ENCODE measurements around the gene LPAR6.
"Not testable (repeated sequence)": the region's sequence is repeated elsewhere in the genome, so short reads cannot be mapped to it uniquely, and the experiment has no call there.

Gene LPAR6

GRCh38 chr13:48412881-48413351, at the start of gene LPAR6:
LPAR6 (minus strand) TSS chr13:48413113; CDS start chr13:48412423, 690 bp downstream.
- no peaks in the 10 kb centered on the region for H3K27me3 ChIP-seq (ENCODE audit: insufficient read depth, low read length)
- no peaks in the 10 kb centered on the region for H3K9me3 ChIP-seq (ENCODE audit: low read length)
- no peaks in the 10 kb centered on the region for H3K79me2 ChIP-seq (ENCODE audit: insufficient read depth, low read length)
- H3F3A ChIP-seq (ENCODE audit: insufficient read depth, low read length): no peaks in the 10 kb centered on the region
- no peaks in the 10 kb centered on the region for H3K4me1 ChIP-seq (ENCODE audit: insufficient read depth, low read length, severe bottlenecking)
- no peak within 1 kb of the TSS for H3K27ac ChIP-seq (ENCODE audit: low read depth, low read length, poor library complexity, severe bottlenecking)
- no peak within 1 kb of the TSS for H3K9ac ChIP-seq (ENCODE audit: low read length)
- no peak within 1 kb of the TSS for H3K4me3 ChIP-seq (ENCODE audit: low read depth, low read length, poor library complexity, severe bottlenecking)
- H3K9me2 ChIP-seq (ENCODE audit: low read depth, low read length): no peaks in the 10 kb centered on the region
- no peaks in the 10 kb centered on the region for H4K20me1 ChIP-seq (ENCODE audit: insufficient read depth, low read length)
- peaks cover 36% of the 10 kb centered on the region for H3K36me3 ChIP-seq (ENCODE audit: insufficient read depth, low read length)
- no peak within 1 kb of the TSS for H2AFZ ChIP-seq (ENCODE audit: low read length)
- no peak within 1 kb of the TSS for H3K4me2 ChIP-seq (ENCODE audit: low read length)
- TF ChIP-seq EZH2 (IDR thresholded peaks at IDR 0.05; ENCODE audit: borderline replicate concordance, low read length): no peak
- no peak for TF ChIP-seq CTCF (IDR thresholded peaks at IDR 0.05; ENCODE audit: low read length)

- Histone ChIP-seq H3K27me3 (ENCODE audit: insufficient read depth, low read length) (no peaks in the 10 kb centered on the region), H4K20me1 (ENCODE audit: insufficient read depth, low read length) (no peaks in the 10 kb centered on the region), H3K36me3 (ENCODE audit: insufficient read depth, low read length) (peaks cover 74% of the 10 kb centered on the region), H3K27ac (ENCODE audit: low read depth, low read length, poor library complexity, severe bottlenecking) (no peak overlapping the region), H3K4me1 (ENCODE audit: insufficient read depth, low read length, severe bottlenecking) (no peaks in the 10 kb centered on the region), H3K79me2 (ENCODE audit: insufficient read depth, low read length) (no peaks in the 10 kb centered on the region), H3K4me2 (ENCODE audit: low read length) (no peak overlapping the region), H3K9ac (ENCODE audit: low read length) (no peak overlapping the region), H3K9me2 (ENCODE audit: low read depth, low read length) (no peaks in the 10 kb centered on the region), H3K4me3 (ENCODE audit: low read depth, low read length, poor library complexity, severe bottlenecking) (no peak overlapping the region), H2AFZ (ENCODE audit: low read length) (no peak overlapping the region), H3F3A (ENCODE audit: insufficient read depth, low read length) (no peaks in the 10 kb centered on the region), H3K9me3 (ENCODE audit: low read length) (no peaks in the 10 kb centered on the region)
- TF ChIP-seq EZH2 (IDR thresholded peaks at IDR 0.05; ENCODE audit: borderline replicate concordance, low read length) (no peak), CTCF (IDR thresholded peaks at IDR 0.05; ENCODE audit: low read length) (no peak)
Measured at GRCh38 chr13:48457578-48458242, 44.8 kb upstream of the LPAR6 start.

- H3K79me2 ChIP-seq (ENCODE audit: insufficient read depth, low read length): no peaks in the 10 kb centered on the region
- H3K27ac ChIP-seq (ENCODE audit: low read depth, low read length, poor library complexity, severe bottlenecking): no peak overlapping the region
- no peaks in the 10 kb centered on the region for H3F3A ChIP-seq (ENCODE audit: insufficient read depth, low read length)
- H3K4me1 ChIP-seq (ENCODE audit: insufficient read depth, low read length, severe bottlenecking): no peaks in the 10 kb centered on the region
- TF ChIP-seq CTCF (IDR thresholded peaks at IDR 0.05; ENCODE audit: low read length) (no peak), EZH2 (IDR thresholded peaks at IDR 0.05; ENCODE audit: borderline replicate concordance, low read length) (no peak)
- no peak overlapping the region for H3K4me3 ChIP-seq (ENCODE audit: low read depth, low read length, poor library complexity, severe bottlenecking)
- peaks cover 69% of the 10 kb centered on the region for H3K36me3 ChIP-seq (ENCODE audit: insufficient read depth, low read length)
- H3K27me3 ChIP-seq (ENCODE audit: insufficient read depth, low read length): no peaks in the 10 kb centered on the region
- no peaks in the 10 kb centered on the region for H3K9me3 ChIP-seq (ENCODE audit: low read length)
- H4K20me1 ChIP-seq (ENCODE audit: insufficient read depth, low read length): no peaks in the 10 kb centered on the region
- H2AFZ ChIP-seq (ENCODE audit: low read length): no peak overlapping the region
- H3K4me2 ChIP-seq (ENCODE audit: low read length): no peak overlapping the region
- H3K9me2 ChIP-seq (ENCODE audit: low read depth, low read length): no peaks in the 10 kb centered on the region
- H3K9ac ChIP-seq (ENCODE audit: low read length): no peak overlapping the region
Measured at GRCh38 chr13:48456546-48456945, 43.6 kb upstream of the LPAR6 start.

- H3K9ac ChIP-seq (ENCODE audit: low read length); H3K27me3 ChIP-seq (ENCODE audit: insufficient read depth, low read length); H3K9me2 ChIP-seq (ENCODE audit: low read depth, low read length); H3K4me2 ChIP-seq (ENCODE audit: low read length); H3K4me1 ChIP-seq (ENCODE audit: insufficient read depth, low read length, severe bottlenecking); H3K27ac ChIP-seq (ENCODE audit: low read depth, low read length, poor library complexity, severe bottlenecking); H3K4me3 ChIP-seq (ENCODE audit: low read depth, low read length, poor library complexity, severe bottlenecking); H2AFZ ChIP-seq (ENCODE audit: low read length); H3K79me2 ChIP-seq (ENCODE audit: insufficient read depth, low read length); H3F3A ChIP-seq (ENCODE audit: insufficient read depth, low read length); H3K9me3 ChIP-seq (ENCODE audit: low read length); H4K20me1 ChIP-seq (ENCODE audit: insufficient read depth, low read length): not testable (repeated sequence)
- peaks cover 36% of the 10 kb centered on the region for H3K36me3 ChIP-seq (ENCODE audit: insufficient read depth, low read length)
Measured at GRCh38 chr13:48451196-48451595, 38.3 kb upstream of the LPAR6 start.

Measured in OCI-LY1 (cell line).